22Rv1 (cell line): ENCODE measurements around the gene DGKB.

Experiments
- ZFX ChIP-seq: fragments of 450-650 bp; IDR thresholded peaks from 2 replicates; pipeline ENCODE4 v1.6.1; 2017; ENCODE audit warnings: antibody characterized with exemption, borderline replicate concordance
- TF ChIP-seq, protein P1 (sequence below): fragments of 450-650 bp; IDR thresholded peaks from 2 replicates; pipeline ENCODE4 v1.5.1; 2017; ENCODE audit warnings: mild to moderate bottlenecking

DNA sequence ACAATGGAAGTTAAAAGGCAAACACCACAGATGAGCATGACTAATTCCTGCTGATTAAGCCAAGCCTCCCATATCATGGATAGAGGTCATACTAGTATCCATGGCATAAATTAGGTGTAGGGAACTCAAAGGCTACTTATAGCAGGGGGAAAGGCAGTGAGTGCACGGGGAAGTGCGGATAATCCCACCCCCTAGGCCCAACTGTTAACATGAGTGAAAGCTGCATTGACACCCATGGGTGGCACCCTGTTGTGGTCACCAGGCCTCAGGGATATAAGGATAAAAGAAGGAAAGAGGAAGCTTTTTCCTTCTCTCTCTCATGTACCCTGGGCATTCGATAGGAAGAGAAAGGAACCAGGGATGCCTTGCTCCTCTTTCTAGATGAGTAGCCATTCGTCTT lies 161.9 kb downstream of the DGKB start:
- TF ChIP-seq, protein P1, sequence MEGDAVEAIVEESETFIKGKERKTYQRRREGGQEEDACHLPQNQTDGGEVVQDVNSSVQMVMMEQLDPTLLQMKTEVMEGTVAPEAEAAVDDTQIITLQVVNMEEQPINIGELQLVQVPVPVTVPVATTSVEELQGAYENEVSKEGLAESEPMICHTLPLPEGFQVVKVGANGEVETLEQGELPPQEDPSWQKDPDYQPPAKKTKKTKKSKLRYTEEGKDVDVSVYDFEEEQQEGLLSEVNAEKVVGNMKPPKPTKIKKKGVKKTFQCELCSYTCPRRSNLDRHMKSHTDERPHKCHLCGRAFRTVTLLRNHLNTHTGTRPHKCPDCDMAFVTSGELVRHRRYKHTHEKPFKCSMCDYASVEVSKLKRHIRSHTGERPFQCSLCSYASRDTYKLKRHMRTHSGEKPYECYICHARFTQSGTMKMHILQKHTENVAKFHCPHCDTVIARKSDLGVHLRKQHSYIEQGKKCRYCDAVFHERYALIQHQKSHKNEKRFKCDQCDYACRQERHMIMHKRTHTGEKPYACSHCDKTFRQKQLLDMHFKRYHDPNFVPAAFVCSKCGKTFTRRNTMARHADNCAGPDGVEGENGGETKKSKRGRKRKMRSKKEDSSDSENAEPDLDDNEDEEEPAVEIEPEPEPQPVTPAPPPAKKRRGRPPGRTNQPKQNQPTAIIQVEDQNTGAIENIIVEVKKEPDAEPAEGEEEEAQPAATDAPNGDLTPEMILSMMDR = no peak
- TF ChIP-seq ZFX = no peak
